ENCODE measurements around the gene HSD3B2.

HSD3B2 gene

DNA sequence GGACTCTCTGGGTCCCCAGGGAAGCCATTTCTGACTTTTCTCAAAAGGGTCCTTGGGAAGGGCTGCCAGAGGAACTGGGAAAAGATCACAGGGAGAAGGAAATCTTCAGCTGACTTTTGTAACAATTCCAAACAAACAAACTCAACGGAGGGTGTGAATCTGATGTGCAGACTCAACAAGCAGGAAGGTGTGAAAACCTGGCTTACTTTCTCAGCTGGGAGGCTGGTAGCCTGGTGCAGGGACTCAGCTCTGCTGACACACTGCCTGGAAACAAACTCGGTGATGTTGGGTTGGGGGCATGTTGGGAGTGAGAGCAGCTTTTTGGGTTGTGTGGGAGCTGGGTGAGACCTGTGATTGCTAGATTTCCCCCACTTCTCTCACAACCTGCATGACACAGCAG, 10.2 kb upstream of the HSD3B2 start:
- Histone ChIP-seq H3K36me3 (ENCODE audit: insufficient read depth, low read length) (no peaks in the 10 kb centered on the region), H3K4me1 (ENCODE audit: insufficient read depth, low read length) (no peaks in the 10 kb centered on the region), H3K9me3 (ENCODE audit: insufficient read depth, low read length, severe bottlenecking) (no peaks in the 10 kb centered on the region), H3K4me2 (ENCODE audit: insufficient read depth, low read length) (no peak overlapping the region), H4K20me1 (ENCODE audit: insufficient read depth, low read length) (no peaks in the 10 kb centered on the region), H3K27ac (ENCODE audit: low read length) (no peak overlapping the region), H2AFZ (ENCODE audit: low read depth, low read length) (no peak overlapping the region), H3K9ac (ENCODE audit: low read depth, low read length) (no peak overlapping the region), H3K27me3 (ENCODE audit: insufficient read depth, low read length, poor library complexity) (no peaks in the 10 kb centered on the region), H3K79me2 (ENCODE audit: insufficient read depth, low read length) (no peaks in the 10 kb centered on the region), H3K4me3 (ENCODE audit: low read depth in 1 of 2, low read length in 2 of 2) (no peak overlapping the region)
- no peak for TF ChIP-seq EZH2 (IDR thresholded peaks at IDR 0.05; ENCODE audit: borderline replicate concordance, low read depth, low read length, severe bottlenecking)
- TF ChIP-seq, protein P1, sequence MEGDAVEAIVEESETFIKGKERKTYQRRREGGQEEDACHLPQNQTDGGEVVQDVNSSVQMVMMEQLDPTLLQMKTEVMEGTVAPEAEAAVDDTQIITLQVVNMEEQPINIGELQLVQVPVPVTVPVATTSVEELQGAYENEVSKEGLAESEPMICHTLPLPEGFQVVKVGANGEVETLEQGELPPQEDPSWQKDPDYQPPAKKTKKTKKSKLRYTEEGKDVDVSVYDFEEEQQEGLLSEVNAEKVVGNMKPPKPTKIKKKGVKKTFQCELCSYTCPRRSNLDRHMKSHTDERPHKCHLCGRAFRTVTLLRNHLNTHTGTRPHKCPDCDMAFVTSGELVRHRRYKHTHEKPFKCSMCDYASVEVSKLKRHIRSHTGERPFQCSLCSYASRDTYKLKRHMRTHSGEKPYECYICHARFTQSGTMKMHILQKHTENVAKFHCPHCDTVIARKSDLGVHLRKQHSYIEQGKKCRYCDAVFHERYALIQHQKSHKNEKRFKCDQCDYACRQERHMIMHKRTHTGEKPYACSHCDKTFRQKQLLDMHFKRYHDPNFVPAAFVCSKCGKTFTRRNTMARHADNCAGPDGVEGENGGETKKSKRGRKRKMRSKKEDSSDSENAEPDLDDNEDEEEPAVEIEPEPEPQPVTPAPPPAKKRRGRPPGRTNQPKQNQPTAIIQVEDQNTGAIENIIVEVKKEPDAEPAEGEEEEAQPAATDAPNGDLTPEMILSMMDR (IDR thresholded peaks at IDR 0.05; ENCODE audit: borderline replicate concordance, extremely low read depth, low read length, poor library complexity, severe bottlenecking), result no peak
- DNase-seq (no peak), ATAC-seq (ENCODE audit: insufficient read depth, low read depth) (no peak)

DNA sequence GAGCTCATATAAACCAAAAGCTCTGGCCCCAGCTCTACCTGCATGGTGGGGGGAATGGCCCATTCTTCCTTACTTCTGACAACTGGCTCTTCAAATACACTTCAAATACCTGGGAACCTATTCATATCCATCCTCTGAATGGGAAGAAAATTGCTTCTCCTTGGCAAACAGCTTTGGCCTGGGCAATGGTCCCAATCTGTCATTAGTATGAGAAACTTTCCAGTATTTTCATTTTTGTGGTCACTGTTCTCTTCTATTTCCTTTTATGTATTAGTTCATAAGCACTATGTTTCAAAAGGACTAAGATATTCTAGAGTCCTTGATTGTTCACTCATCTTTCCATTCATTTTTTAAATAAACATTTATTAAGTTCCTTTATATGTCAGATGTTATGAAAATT, 5.2 kb upstream of the HSD3B2 start:
- Histone ChIP-seq H3K4me3 (ENCODE audit: low read depth in 1 of 2, low read length in 2 of 2) (no peak overlapping the region), H3K27ac (ENCODE audit: low read length) (no peak overlapping the region), H2AFZ (ENCODE audit: low read depth, low read length) (no peak overlapping the region), H3K4me2 (ENCODE audit: insufficient read depth, low read length) (no peak overlapping the region), H3K9me3 (ENCODE audit: insufficient read depth, low read length, severe bottlenecking) (no peaks in the 10 kb centered on the region), H4K20me1 (ENCODE audit: insufficient read depth, low read length) (no peaks in the 10 kb centered on the region), H3K36me3 (ENCODE audit: insufficient read depth, low read length) (no peaks in the 10 kb centered on the region), H3K4me1 (ENCODE audit: insufficient read depth, low read length) (no peaks in the 10 kb centered on the region), H3K27me3 (ENCODE audit: insufficient read depth, low read length, poor library complexity) (peaks cover under 1% of the 10 kb centered on the region), H3K9ac (ENCODE audit: low read depth, low read length) (no peak overlapping the region), H3K79me2 (ENCODE audit: insufficient read depth, low read length) (no peaks in the 10 kb centered on the region)
- DNase-seq (no peak), ATAC-seq (ENCODE audit: insufficient read depth, low read depth) (no peak)
- TF ChIP-seq, protein P1 (IDR thresholded peaks at IDR 0.05; ENCODE audit: borderline replicate concordance, extremely low read depth, low read length, poor library complexity, severe bottlenecking), result no peak
- TF ChIP-seq EZH2 (IDR thresholded peaks at IDR 0.05; ENCODE audit: borderline replicate concordance, low read depth, low read length, severe bottlenecking), result no peak

DNA sequence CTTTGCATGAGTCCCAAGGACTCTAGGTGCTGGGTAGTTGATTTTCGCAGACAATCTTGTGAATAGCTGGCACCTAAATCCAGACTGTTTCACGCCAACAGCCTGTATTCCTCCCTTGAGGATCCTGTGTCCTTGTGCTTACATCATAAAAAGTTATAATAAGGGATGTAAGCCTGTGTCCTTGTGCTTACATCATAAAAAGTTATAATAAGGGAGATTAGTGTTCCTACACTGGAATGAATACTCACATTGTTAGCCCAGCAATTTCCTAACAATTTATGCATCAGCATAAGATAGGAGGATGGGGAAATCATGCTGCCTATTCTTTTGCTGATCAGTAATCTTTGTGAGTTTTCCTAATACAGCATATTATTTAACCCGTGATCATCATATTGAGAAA, 4.0 kb upstream of the HSD3B2 start:
- no peak overlapping the region for H3K4me3 ChIP-seq (ENCODE audit: low read depth in 1 of 2, low read length in 2 of 2)
- no peak overlapping the region for H3K4me2 ChIP-seq (ENCODE audit: insufficient read depth, low read length)
- TF ChIP-seq EZH2 (IDR thresholded peaks at IDR 0.05; ENCODE audit: borderline replicate concordance, low read depth, low read length, severe bottlenecking), result no peak
- TF ChIP-seq, protein P1 (IDR thresholded peaks at IDR 0.05; ENCODE audit: borderline replicate concordance, extremely low read depth, low read length, poor library complexity, severe bottlenecking), result no peak
- no peak overlapping the region for H3K9ac ChIP-seq (ENCODE audit: low read depth, low read length)
- H2AFZ ChIP-seq (ENCODE audit: low read depth, low read length), result no peak overlapping the region
- DNase-seq (no peak), ATAC-seq (ENCODE audit: insufficient read depth, low read depth) (no peak)
- H4K20me1 ChIP-seq (ENCODE audit: insufficient read depth, low read length), result no peaks in the 10 kb centered on the region
- no peaks in the 10 kb centered on the region for H3K79me2 ChIP-seq (ENCODE audit: insufficient read depth, low read length)
- no peaks in the 10 kb centered on the region for H3K36me3 ChIP-seq (ENCODE audit: insufficient read depth, low read length)
- no peaks in the 10 kb centered on the region for H3K9me3 ChIP-seq (ENCODE audit: insufficient read depth, low read length, severe bottlenecking)
- H3K27ac ChIP-seq (ENCODE audit: low read length), result no peak overlapping the region
- H3K4me1 ChIP-seq (ENCODE audit: insufficient read depth, low read length), result no peaks in the 10 kb centered on the region
- peaks cover 12% of the 10 kb centered on the region for H3K27me3 ChIP-seq (ENCODE audit: insufficient read depth, low read length, poor library complexity)

All from DND-41 (cell line).